ENCODE data around the gene MACF1.

Gene MACF1

DNA sequence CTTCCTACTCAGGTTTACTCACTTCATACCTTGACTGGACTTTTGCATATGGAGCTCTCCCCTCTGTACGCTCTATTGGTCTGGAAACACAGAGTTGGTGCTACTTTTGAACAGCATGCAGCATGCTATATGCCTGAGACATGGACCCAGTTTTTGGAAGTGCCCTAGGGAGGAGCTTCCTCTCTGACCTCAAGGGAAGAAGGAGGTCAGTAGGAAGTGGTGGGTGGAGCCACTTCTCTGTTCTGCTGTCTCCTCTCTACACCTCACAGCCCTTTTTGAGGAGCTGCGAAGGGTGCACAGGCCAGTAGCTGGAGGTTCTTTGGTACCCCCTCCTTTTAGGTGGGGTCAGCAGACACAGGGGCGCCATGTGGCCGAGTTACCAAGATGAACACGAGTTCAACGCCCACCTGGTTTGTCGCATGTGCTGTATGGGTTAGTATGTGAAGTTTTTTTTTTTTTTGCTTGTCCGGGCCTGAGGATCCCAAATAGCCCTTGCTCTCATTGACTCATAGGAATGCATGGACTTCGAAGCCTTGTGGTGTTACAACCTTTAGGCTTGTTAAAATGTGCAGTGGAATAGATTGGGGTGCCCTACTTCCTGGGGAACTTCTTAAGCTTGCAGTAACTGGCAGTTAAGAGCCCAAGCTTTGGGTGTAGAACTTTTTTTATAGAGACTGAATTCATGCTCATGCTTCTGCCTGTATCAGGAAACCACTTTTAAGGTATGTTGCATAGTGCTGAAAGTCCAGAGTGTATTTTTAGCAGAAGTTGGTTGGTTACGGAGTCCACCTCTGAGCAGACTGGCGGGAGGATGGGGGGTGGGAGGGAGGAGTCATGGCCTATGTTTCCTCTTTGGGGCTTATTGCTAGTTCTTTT lies 10.7 kb downstream of the MACF1 start:
- DNase-seq (ENCODE audit: low read depth): peak; percentile 30

DNA sequence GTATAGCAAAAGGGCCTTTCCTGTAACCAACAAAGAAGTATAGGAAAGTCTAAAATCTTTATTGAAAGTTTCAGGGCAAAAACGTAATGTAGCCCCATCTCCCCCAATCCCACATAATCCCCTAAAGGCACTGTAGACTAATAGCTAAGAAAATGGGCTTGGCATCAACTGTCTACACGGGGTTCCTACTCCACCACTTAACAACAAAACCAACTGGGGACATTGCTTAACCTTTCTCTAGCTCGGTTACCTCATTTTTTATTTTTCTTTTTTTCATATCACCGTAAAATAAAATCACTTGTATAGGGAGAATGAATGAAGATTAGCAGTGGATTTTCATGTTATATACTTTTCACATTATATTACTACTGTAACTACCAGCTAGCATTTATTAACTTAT lies 12.3 kb downstream of the MACF1 start:
- no peak for DNase-seq (ENCODE audit: low read depth)

DNA sequence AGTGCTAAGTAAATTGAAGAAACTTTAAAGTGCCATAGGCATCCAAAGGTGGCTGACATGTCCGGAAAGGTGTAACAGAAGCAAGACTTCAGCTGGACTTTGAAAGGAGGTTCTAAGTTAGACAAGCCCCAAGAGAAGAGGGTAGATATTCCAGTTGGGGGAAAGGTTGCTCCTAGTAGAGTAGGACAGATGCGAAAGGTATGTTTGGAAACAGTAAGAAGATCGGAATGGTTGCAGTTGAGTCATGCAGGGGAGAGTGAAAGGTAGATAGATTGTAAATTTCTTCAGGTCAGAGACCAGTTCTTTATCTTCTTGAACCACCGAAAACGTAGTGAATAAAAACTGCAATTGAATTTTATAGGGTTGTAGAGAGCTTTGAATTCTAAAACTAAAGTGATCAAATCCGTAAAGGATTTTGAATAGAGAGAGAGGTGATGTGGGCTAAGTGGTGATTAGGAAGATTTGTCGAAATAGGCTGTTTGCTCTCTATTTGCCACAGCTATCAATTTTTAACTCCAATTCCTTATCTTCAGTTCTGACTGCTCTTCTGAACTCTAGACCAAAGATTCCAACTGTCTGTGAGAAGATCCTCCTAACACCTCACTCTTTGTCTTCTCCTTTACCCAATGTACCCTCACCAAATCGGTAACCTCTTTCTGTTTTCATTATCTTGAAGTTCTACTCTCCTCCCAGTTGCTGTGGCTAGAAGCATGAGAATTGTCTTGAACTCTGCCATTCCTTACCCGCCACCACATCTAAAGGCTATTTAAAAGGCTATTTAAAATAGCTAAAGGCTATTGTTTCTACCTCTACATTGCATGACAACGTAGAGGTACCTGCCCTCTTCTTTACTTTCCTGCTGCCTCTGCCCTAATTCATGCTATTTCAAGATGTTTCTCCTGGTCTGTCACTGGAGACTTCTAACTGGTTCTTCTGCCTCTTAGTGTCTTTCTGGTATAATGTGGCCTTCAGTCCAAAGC lies 16.7 kb downstream of the MACF1 start:
- no peak for DNase-seq (ENCODE audit: low read depth)

DNA sequence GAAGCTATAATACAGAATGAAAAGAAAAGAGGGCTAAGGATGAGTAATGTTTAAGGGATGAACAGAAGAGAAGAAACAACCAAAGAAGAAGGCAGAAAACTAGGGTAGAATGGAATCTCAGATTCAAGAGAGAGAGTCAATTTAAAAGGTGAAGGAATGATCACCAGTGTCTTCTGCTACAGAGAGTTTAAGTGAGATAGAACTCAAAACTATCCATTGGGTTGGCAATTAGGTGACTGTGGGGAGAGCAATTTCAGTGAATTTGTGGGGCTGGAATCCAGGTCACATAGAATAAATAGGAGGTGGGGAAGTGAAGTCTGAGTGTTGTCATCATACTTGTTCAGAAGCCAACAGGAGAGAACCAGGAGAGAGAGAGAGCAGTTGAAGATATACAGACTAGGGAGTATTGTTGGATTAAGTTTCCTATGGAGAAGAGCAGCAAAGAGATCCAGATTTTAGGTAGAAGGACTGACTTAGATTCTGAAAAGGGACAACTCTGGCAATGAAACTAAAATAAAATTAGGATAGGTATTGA lies 19.9 kb downstream of the MACF1 start:
- no peak for DNase-seq (ENCODE audit: low read depth)

DNA sequence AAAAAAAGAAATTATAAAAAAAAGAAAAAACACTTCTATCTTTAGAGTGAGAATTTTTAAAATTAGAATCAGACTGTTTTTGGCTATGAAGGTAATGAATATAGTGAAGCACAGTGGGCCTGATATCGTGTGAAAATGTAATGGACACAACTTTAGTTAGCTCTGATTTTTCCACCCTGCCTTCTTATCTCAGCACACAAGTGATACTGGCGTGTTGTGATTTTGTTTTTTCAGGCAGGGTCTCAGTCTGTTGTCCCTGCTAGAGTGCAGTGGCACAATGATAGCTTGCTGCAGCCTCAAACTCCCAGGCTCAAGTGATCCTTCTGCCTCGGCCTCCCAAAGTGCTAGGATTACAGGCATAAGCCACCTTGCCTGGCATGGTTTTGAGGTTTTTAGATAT lies 22.3 kb downstream of the MACF1 start:
- DNase-seq (ENCODE audit: low read depth): no peak

DNA sequence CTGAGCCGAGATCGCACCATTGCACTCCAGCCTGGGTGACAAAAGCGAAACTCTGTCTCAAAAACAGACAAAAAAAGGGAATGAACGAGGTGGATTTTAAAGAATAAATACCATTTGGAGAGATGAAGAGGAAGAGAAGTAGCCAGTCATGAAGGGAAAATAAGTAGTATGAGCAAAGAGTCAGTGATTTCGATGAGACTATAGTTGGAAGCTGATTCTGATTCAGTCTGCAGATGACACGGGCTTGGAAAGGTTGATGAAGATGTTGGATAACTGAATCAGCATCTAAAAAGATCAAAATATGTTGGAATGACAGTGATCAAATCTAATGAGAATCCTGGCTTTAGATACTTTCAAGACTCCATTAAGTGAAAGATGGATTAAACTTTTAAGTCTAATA lies 23.8 kb downstream of the MACF1 start:
- DNase-seq (ENCODE audit: low read depth): no peak

DNA sequence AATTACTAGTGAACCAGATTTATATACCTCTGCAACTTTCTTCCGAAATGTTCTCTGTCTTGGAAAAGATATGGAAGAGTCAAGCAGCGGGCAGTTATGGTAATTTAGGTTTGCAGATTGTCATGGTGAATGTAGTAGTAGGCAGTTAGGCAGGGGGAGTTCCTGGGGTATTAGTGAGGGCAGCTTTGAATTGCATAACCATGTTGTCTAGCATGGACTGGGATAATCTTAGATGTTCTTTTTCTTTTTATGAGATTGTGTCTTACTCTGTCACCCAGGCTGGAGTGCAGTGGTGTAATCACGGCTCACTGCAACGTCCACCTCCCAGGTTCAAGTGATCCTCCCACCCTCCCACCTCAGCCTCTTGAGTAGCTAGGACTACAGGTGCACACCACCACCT lies 25.0 kb downstream of the MACF1 start:
- no peak for DNase-seq (ENCODE audit: low read depth)

DNA sequence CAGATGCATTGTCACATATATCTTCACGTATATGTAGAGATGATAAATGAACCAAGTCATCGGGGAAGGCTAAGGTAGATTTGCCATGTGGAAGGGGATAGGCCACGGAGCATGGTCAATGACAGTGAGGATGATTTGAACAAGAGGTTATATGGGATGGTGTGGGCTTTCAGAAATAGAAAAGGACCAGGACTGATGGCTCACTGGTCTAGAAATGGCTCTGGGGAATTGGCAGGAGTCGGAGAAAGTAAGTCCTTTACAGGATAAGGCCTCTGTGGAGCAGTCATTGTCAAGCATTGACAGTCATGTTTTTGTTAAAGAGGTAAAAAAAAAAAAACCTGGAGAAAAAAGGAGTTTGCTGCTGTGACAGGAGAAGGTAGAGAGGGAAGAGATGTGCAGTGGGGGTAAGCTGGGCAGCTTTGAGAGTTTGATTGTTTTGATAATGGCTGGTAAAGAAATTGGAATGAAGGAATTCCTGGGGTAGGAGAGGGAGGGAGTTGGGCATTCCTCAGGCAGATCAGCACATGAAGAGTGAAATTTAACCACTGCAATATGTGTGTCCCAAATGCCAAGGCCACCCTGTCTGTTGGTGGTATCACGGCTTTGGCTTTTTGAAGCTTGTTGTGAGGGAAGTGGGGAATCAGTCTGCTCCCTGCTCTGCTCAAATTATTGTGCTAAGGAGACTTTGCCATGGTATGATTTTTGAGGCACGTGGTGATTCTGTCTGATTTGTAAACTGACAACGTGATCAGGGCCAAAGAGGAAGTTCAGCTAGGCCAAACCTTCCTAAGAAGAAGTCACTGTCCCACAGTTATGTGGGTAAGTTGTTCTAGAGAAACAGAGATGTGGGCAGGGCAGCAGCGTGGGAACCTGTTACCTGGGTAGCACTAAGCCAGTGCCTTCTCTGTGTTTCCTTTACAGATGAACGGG lies 26.0 kb downstream of the MACF1 start:
- DNase-seq (ENCODE audit: low read depth): no peak

DNA sequence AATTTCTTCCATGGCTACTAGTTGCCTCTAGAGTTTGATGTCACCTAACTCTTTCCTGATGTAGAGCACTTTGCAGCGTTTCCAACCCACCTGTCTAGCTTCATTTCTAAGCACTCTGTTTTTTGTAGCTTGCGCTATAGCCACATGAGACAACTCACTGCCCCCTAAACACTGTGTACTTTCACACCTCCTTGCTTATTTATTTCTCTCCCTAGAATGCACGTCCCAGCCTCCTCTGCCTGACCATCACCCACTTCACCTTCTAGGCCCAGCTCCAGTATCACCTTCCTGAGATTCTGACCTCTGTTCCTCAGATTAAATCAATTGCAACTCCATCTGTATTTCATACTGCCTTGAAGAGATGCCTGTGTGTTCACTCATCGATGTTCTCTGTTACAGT lies 32.5 kb downstream of the MACF1 start:
- DNase-seq (ENCODE audit: low read depth): no peak

DNA sequence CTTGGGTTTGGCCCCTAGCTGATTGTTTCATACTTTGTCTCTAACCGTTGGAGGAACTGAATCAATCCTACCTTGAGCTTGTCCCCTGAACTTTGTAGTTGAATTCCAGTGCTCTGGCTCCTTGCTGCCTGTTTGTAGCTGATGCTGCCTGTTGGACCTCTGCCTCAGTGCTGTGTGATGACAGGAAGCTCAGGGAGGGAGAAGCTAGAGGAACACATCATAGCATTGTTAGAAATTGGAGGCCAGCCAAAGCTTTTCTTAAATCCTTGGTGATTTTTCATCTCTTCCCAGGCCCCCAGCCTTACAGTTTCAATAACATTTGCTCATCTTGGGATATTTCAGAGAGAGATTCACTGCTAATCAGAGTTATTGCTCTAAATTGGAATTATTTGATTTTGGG lies 34.0 kb downstream of the MACF1 start:
- DNase-seq (ENCODE audit: low read depth): no peak

DNA sequence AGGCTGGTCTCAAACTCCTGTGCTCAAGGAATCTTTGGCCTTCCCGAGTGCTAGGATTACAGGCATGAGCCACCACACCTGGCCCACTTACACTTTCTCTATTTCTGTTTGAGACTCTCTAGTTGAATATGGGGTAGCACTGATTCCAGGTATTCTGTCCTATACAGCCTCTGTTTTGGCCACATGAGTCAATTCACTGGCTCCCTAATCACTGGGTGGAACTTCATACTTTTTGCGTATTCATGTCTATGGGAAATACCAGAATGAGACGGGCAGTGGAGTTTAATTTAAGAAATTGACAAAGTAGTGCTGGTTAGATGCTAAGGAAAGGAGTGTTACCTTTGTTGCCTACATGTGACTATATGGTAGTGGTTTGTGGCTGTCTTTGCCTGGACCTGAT lies 35.5 kb downstream of the MACF1 start:
- DNase-seq (ENCODE audit: low read depth): no peak

DNA sequence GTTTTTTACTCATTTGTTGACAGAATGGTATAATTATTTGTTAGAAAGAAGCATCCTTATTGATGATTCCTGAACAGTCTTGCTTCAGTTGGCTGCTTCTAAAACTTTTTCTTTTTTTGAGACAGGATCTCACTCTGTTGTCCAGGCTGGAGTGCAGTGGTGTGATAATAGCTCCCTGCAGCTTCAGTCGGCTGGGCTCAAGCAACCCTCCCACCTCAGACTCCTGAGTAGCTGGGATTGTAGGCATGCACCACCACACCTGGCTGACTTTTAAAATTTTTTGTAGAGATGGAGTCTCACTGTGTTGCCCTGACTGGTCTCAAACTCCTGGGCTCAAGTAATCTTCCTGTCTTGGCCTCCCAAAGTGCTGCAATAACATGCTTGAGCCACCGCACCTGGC lies 38.8 kb downstream of the MACF1 start:
- DNase-seq (ENCODE audit: low read depth): no peak

DNA sequence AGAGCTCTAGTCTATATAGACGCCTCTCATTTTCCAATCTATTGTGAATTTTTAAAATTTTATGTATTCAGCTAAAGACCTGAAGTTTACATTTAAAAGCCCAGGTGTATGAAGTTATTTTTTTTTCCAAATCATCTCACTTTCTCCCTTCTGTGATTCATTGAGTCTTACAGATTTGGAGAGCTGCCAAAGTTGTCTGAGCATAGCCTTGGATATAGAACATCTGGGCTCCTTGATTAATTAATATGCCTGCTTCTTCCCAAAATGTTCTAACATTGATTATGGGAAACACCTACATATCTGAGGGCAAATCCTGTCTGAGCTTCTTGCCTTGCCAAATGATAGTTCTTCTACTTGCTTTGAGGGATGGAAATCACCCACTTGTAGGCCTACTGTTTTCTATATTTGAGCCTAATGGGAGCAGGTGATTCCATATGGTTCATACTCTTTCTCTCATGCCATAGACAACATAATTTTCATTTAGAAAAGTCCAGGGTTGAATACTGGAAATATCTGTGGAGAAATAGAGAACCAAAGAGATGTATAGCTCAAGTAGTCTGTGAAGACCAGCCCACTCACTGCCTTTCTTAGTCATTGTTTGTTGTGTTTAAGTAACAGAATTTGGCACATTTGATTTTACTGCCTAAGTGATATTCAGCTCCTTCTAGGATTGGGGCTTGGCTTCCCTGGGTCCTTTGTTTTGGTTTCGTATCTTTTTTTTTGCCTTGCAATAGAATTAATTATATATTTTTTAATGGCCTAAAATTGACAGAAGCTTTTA lies 46.2 kb downstream of the MACF1 start:
- no peak for DNase-seq (ENCODE audit: low read depth)

DNA sequence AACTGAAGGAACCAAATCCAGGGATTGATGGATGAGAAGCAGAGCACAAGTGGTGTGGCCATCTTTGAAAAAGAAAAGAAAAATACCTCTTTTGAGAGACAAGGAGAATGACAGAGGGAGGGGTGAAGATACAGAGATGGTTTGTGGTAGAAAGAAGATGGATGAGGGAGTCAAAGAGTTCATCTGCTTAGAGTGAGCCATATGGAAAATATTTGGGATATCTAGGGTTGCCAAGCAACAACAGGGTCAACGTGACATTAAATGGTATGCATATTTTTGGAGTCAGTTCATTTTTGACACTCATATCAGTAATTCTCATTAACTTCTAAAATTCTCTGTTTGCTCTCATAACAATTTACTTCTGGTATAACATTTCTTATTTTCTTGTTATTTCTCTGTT lies 50.7 kb downstream of the MACF1 start:
- DNase-seq (ENCODE audit: low read depth): no peak

DNA sequence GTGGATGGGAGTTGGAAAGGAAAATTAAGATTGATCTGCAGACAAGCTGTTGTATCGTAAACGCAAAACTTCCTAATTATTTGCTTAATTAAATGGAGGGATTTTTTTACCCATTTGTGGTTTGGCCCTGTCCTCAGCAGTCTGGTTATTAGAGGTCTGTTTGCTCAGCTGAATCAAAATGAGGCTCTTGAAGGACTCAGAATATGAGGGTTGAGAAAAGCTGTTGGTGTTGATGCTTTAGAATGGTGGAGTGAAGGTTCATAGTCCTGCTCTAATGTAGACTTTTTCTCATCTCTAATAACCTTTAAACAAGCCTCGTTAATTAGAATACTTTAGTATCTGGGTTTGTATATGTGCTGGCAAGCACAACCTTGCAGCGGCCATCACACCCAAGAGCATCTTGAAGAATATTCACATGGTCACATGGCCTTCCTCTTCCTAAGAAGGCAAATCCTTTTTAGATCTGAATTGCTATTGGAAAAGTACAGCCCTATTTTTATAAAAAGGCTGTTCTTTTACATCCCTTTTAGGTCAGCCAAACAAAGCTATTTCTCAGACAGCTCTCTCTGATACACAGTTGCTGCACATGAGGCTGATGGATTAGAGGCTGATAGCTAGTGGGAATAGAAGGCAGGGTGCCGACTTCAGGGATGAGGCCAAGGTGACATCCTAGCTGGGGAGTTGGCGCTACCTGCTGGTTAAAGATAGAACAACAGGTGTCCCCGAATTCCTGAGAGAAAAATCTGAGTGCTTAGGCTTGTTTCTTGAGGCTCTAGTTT lies 53.8 kb downstream of the MACF1 start:
- peak; percentile 32 for DNase-seq (ENCODE audit: low read depth)

DNA sequence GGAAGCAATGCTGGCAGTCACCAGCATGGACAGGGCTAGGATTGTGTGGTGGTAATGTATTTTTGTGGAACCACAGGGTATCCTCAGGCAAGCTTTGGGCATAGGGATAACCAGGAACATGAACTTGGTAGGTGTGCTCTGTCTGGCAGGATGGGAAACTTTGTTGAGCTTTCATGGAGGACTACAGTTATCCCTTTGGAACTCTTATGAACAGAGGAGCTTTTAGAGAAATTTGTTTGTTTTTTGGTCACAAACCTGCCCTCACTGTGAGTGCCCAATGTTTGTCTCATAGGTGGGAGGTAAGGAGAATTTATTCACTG lies 54.4 kb downstream of the MACF1 start:
- DNase-seq (ENCODE audit: low read depth): no peak

DNA sequence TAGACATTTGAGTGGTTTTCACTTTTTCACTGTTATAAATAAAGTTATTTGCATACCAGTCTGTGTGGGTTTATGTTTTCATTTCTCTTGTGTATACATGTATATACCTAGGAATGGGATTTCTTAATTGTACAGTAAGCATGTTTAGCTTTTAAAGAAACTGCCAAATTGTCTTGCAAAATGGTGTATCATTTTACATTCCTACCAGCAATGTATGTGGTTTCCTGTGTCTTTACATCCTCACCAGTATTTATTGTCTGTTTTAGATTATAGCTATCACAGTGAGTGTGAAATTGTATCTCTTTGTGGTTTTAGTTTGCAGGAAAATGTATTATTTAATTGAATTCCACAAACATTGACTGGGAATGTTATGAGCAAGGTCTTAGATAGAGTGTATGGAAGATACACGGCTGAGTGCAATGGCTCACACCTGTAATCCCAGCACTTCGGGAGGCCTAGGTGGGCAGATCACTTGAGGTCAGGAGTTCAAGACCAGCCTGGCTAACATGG lies 57.3 kb downstream of the MACF1 start:
- DNase-seq (ENCODE audit: low read depth): no peak

DNA sequence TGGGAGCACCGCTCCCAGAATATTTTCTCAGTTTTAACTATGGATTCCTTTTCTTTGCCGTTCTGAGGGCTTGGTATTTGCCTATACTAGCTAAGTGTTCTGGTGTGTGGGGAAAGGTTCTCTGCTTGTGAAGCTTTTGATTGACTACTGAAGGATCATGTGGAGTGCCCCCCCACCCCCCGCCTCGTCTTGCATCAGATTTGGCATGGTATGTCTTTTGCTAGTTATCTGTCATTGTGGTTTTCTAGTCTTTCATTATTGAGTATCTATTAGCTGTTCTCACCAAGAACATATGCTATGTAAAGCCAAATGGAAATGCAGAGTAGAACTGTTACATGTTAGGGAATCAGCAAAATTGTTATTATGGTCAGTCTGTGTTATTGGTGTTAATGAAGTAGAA lies 58.3 kb downstream of the MACF1 start:
- DNase-seq (ENCODE audit: low read depth): no peak

DNA sequence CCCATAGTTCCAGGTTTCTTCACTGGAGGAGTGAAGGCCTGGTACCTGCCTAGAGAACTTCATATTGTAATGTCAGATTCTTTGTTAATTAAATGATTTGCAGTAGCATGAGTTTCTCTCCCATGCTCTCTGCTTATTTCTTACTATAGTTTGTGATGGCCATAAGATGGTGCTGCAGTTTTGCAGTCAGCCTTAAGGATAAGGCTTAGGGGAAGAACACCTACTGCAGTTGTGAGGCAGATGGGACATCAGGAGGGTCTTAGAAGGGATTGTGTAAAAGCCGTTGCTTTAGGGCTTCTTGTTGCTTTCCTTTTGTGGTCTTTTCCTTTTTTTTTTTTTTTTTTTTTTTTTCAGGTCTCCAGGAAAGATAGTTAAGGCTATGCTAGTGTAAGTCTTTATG lies 61.8 kb downstream of the MACF1 start:
- DNase-seq (ENCODE audit: low read depth): no peak

DNA sequence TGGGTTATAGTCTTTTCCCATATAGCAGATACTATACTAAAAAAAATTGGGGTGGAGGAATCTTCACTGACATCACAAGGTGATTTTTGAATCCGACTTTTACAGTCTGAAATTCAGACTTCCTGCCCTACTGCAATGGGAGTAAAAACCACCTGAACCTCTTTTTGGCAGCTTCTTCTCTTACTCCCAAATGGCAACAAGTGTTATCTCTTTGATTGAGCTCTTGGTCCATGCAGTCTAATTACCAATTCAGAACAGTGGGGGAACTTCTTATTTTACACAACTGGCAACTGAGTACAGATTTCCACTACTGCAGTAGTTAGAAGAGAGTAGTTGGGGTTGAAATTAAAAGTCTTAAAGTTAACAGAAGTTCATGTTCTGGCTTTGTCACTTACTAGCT lies 62.3 kb downstream of the MACF1 start:
- DNase-seq (ENCODE audit: low read depth): no peak
